ENCODE results near the gene BCL7A.

The BCL7A gene

GRCh38 chr12:122001466-122002209 lies 20.0 kb upstream of the BCL7A start:
- Histone ChIP-seq H3K9me3 (ENCODE audit: control insufficient read depth, low read length) (peaks cover 10% of the 10 kb centered on the region), H3K4me1 (ENCODE audit: control insufficient read depth, insufficient read depth, low read length, poor library complexity, severe bottlenecking) (no peaks in the 10 kb centered on the region), H3K4me3 (ENCODE audit: extremely low read depth, insufficient read depth, low read length, poor library complexity, severe bottlenecking) (no peak overlapping the region), H3K36me3 (ENCODE audit: control insufficient read depth, insufficient read depth, low read length) (no peaks in the 10 kb centered on the region), H3K27ac (ENCODE audit: low read depth, low read length, severe bottlenecking) (no peak overlapping the region)
- 86 to 87% methylated on average over 14 to 16 of the region's 17 CpGs for WGBS, 2 experiments (ENCODE audit: insufficient coverage in 2 of 2)

GRCh38 chr12:122003651-122004611 lies 17.8 kb upstream of the BCL7A start:
- no peak overlapping the region for H3K27ac ChIP-seq (ENCODE audit: low read depth, low read length, severe bottlenecking)
- H3K4me3 ChIP-seq (ENCODE audit: extremely low read depth, insufficient read depth, low read length, poor library complexity, severe bottlenecking): no peak overlapping the region
- H3K4me1 ChIP-seq (ENCODE audit: control insufficient read depth, insufficient read depth, low read length, poor library complexity, severe bottlenecking): no peaks in the 10 kb centered on the region
- H3K36me3 ChIP-seq (ENCODE audit: control insufficient read depth, insufficient read depth, low read length): no peaks in the 10 kb centered on the region
- WGBS, 2 experiments (ENCODE audit: insufficient coverage in 2 of 2): 92 to 94% methylated on average over 20 to 24 of the region's 28 CpGs
- H3K9me3 ChIP-seq (ENCODE audit: control insufficient read depth, low read length): peaks cover 10% of the 10 kb centered on the region

DNA sequence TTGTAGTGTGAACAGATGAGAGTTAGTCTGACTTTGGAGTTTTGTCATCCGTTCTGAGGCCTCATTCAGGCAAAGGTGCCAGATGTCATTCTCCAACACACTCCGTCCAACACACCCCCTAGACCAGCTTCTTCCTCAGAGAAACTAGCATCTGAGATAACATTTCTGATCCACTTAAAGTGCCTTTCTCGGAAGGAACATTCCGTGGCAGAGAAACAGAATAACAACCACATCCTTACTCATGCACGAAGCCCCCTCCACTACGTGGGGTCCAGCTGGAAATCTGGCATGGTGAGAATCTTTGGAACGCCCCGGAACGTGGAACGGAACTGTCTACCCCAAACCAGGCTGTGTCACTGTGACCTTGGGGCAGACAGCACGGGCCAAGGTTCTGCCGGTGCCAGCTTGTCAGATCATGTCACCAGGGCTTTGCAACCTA lies 17.0 kb upstream of the BCL7A start:
- Histone ChIP-seq H3K4me1 (ENCODE audit: control insufficient read depth, insufficient read depth, low read length, poor library complexity, severe bottlenecking) (no peaks in the 10 kb centered on the region), H3K9me3 (ENCODE audit: control insufficient read depth, low read length) (peaks cover 4% of the 10 kb centered on the region), H3K27ac (ENCODE audit: low read depth, low read length, severe bottlenecking) (no peak overlapping the region), H3K4me3 (ENCODE audit: extremely low read depth, insufficient read depth, low read length, poor library complexity, severe bottlenecking) (no peak overlapping the region), H3K36me3 (ENCODE audit: control insufficient read depth, insufficient read depth, low read length) (no peaks in the 10 kb centered on the region)
- 89 to 91% methylated on average over 11 to 12 of the region's 12 CpGs for WGBS, 2 experiments (ENCODE audit: insufficient coverage in 2 of 2)

DNA sequence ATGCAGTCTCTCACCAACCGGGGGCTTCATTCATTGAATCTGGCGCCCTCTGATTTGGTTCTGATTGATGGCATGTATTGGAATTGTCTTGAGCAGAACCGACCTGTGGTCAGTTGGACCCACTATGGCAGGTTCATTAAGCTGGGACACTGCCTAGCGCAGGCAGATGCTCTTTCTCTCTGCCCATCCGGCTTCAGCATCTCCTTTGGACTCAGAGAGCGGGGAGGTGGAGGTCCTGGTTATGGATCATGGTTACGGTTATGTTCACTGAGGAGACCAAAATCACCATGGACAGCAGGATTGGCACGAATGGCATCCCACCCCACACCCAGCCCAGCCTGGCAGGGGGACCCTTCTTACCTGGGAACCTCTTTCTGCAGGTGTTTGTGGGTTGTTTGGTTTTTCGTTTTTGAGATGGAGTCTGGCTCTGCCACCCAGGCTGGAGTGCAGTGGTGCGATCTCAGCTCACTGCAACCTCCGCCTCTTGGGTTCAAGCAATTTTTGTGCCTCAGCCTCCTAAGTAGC lies 16.4 kb upstream of the BCL7A start:
- Histone ChIP-seq H3K27ac (ENCODE audit: low read depth, low read length, severe bottlenecking) (no peak overlapping the region), H3K9me3 (ENCODE audit: control insufficient read depth, low read length) (no peaks in the 10 kb centered on the region)
- 87 to 89% methylated on average over 7 to 8 of the region's 11 CpGs for WGBS, 2 experiments (ENCODE audit: insufficient coverage in 2 of 2)

GRCh38 chr12:122006186-122006926 lies 15.3 kb upstream of the BCL7A start:
- Histone ChIP-seq H3K4me3 (ENCODE audit: extremely low read depth, insufficient read depth, low read length, poor library complexity, severe bottlenecking) (no peak overlapping the region), H3K36me3 (ENCODE audit: control insufficient read depth, insufficient read depth, low read length) (no peaks in the 10 kb centered on the region), H3K9me3 (ENCODE audit: control insufficient read depth, low read length) (no peaks in the 10 kb centered on the region), H3K4me1 (ENCODE audit: control insufficient read depth, insufficient read depth, low read length, poor library complexity, severe bottlenecking) (no peaks in the 10 kb centered on the region), H3K27ac (ENCODE audit: low read depth, low read length, severe bottlenecking) (no peak overlapping the region)
- 94 to 95% methylated on average over 19 to 24 of the region's 24 CpGs for WGBS, 2 experiments (ENCODE audit: insufficient coverage in 2 of 2)

More for the DNA sequence above, 16.4 kb upstream of the BCL7A start:
- Histone ChIP-seq H3K4me1 (ENCODE audit: control insufficient read depth, insufficient read depth, low read length, poor library complexity, severe bottlenecking) (no peaks in the 10 kb centered on the region), H3K4me3 (ENCODE audit: extremely low read depth, insufficient read depth, low read length, poor library complexity, severe bottlenecking) (no peak overlapping the region), H3K36me3 (ENCODE audit: control insufficient read depth, insufficient read depth, low read length) (no peaks in the 10 kb centered on the region)

- H3K36me3 ChIP-seq (ENCODE audit: control insufficient read depth, insufficient read depth, low read length): no peaks in the 10 kb centered on the region
- H3K27ac ChIP-seq (ENCODE audit: low read depth, low read length, severe bottlenecking): no peak overlapping the region
- no peak overlapping the region for H3K4me3 ChIP-seq (ENCODE audit: extremely low read depth, insufficient read depth, low read length, poor library complexity, severe bottlenecking)
- WGBS, 2 experiments (ENCODE audit: insufficient coverage in 2 of 2): 89 to 95% methylated on average over 5 to 6 of the region's 9 CpGs
- no peaks in the 10 kb centered on the region for H3K9me3 ChIP-seq (ENCODE audit: control insufficient read depth, low read length)
- no peaks in the 10 kb centered on the region for H3K4me1 ChIP-seq (ENCODE audit: control insufficient read depth, insufficient read depth, low read length, poor library complexity, severe bottlenecking)
Observed at GRCh38 chr12:122009741-122010140, 11.9 kb upstream of the BCL7A start.

DNA sequence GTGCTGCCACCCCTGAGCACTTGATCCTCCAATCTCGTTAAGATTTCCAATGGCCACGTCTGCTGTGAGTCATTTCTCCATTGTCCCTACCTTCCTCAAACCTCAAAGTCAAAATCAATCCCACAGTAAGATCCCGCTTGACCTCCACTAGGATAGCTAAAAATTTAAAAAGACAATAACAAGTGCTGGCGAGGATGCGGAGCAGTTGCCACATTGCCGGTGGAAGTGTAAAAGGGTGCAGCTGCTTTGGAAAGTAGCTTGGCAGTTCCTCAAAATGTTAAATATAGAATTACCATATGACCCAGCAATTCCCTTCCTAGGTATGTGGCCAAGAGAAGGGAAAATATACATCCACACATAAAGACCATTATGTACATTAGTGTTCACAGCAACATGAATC lies 9.5 kb upstream of the BCL7A start:
- no peak overlapping the region for H3K4me3 ChIP-seq (ENCODE audit: extremely low read depth, insufficient read depth, low read length, poor library complexity, severe bottlenecking)
- 92 to 94% methylated on average over 4 to 5 of the region's 6 CpGs for WGBS, 2 experiments (ENCODE audit: insufficient coverage in 2 of 2)
- no peaks in the 10 kb centered on the region for H3K36me3 ChIP-seq (ENCODE audit: control insufficient read depth, insufficient read depth, low read length)
- no peak overlapping the region for H3K27ac ChIP-seq (ENCODE audit: low read depth, low read length, severe bottlenecking)
- H3K4me1 ChIP-seq (ENCODE audit: control insufficient read depth, insufficient read depth, low read length, poor library complexity, severe bottlenecking): no peaks in the 10 kb centered on the region
- H3K9me3 ChIP-seq (ENCODE audit: control insufficient read depth, low read length): no peaks in the 10 kb centered on the region

DNA sequence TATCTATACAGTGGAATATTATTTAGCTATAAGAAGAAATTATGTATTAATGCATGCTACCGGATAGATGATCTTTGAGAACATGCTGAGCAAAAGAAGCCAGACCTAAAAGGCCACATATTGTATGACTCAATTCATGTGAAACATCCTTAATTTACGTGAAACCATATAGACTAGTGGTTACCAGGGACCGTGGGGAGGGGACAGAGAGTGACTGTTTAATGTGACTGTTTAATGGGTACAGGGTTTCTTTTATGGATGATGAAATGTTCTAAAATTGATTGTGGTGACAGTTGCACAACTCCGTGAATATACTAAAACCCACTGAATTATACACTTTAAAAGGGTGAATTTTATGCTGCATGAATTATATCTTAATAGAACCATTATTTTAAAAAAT lies 8.5 kb upstream of the BCL7A start:
- WGBS, 2 experiments (ENCODE audit: insufficient coverage in 2 of 2): 80 to 100% methylated on average over 1 to 2 of the region's 4 CpGs
- peaks cover 2% of the 10 kb centered on the region for H3K9me3 ChIP-seq (ENCODE audit: control insufficient read depth, low read length)
- no peak overlapping the region for H3K27ac ChIP-seq (ENCODE audit: low read depth, low read length, severe bottlenecking)
- no peaks in the 10 kb centered on the region for H3K4me1 ChIP-seq (ENCODE audit: control insufficient read depth, insufficient read depth, low read length, poor library complexity, severe bottlenecking)
- no peaks in the 10 kb centered on the region for H3K36me3 ChIP-seq (ENCODE audit: control insufficient read depth, insufficient read depth, low read length)
- no peak overlapping the region for H3K4me3 ChIP-seq (ENCODE audit: extremely low read depth, insufficient read depth, low read length, poor library complexity, severe bottlenecking)

GRCh38 chr12:122013791-122014590 lies 7.7 kb upstream of the BCL7A start:
- Histone ChIP-seq H3K27ac (ENCODE audit: low read depth, low read length, severe bottlenecking) (no peak overlapping the region), H3K36me3 (ENCODE audit: control insufficient read depth, insufficient read depth, low read length) (no peaks in the 10 kb centered on the region), H3K4me1 (ENCODE audit: control insufficient read depth, insufficient read depth, low read length, poor library complexity, severe bottlenecking) (no peaks in the 10 kb centered on the region), H3K4me3 (ENCODE audit: extremely low read depth, insufficient read depth, low read length, poor library complexity, severe bottlenecking) (no peak overlapping the region), H3K9me3 (ENCODE audit: control insufficient read depth, low read length) (peaks cover 9% of the 10 kb centered on the region)
- 90 to 94% methylated on average over 14 to 15 of the region's 19 CpGs for WGBS, 2 experiments (ENCODE audit: insufficient coverage in 2 of 2)
